ENCODE data around the gene CFAP74.
A peak's percentile ranks its signal among the peaks of the same experiment; 100 is the strongest.

Gene CFAP74

GRCh38 chr1:1956586-1957532, 46.7 kb downstream of the CFAP74 start:
- TF ChIP-seq GATA1 (IDR thresholded peaks at IDR 0.05; ENCODE audit: low read depth, low read length): no peak
- TF ChIP-seq POLR2A (IDR thresholded peaks at IDR 0.05; ENCODE audit: low read length): no peak
- no peak for DNase-seq

- DNase-seq: no peak
- TF ChIP-seq GATA1 (IDR thresholded peaks at IDR 0.05; ENCODE audit: low read depth, low read length) (no peak), POLR2A (IDR thresholded peaks at IDR 0.05; ENCODE audit: low read length) (no peak)
Observed at GRCh38 chr1:1956101-1956500, 47.5 kb downstream of the CFAP74 start.

DNA sequence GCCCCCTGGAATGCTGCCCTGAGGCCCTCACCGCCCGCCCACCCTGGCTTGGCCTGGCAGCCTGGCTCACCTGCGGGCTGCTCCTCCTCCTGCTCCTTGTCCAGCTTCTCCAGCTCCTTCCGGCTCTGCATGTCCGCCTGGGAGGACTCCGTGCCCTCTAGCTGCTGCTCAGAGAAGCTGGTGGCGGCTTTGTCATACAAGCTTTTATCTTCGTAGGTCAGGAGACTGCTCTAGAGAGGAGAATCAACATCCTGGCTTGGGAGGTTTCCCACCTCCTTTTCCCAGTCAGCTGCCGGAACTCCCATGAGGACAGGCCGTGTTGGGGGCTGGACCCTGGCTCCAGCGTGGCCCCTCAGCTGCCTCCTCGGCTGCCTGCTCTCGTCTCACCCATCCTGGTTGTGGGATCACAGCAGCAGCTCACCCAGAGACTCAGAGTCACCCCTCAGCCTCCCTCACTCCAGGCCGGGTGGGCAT, 47.9 kb downstream of the CFAP74 start:
- DNase-seq: no peak
- TF ChIP-seq POLR2A (IDR thresholded peaks at IDR 0.05; ENCODE audit: low read length) (no peak), GATA1 (IDR thresholded peaks at IDR 0.05; ENCODE audit: low read depth, low read length) (no peak)

DNA sequence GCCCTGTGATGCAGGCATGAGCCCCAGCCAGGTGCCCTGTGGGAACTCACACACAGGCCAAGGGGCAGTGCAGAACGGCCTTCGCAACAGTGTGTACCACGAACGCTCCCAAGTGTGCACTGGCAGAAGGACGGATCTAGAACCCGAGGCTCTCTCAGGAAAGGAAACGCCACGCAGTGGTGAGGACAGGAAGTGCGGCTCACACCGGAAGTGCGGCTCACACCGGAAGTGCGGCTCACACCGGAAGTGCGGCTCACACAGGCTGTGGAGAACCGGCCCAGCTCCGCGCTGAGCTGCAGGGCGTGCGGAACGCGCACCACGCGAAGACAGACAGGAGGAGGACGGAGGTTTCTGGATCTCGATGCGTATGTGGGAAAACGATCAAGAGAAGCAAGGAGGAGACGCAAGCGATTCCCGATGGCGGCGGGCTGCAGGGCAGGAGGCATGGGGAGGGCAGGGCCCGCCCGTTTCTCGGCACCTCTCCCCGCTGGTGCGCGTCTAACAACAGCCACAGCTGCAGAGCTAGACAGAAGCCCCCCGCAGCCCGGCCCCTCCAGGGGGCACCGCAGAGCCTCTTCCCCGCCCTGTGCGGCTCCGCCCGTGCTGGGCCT, 48.6 kb downstream of the CFAP74 start:
- TF ChIP-seq GATA1 (IDR thresholded peaks at IDR 0.05; ENCODE audit: low read depth, low read length) (no peak), POLR2A (IDR thresholded peaks at IDR 0.05; ENCODE audit: low read length) (no peak)
- DNase-seq: peak in 1 of 2 experiments; percentile 7

DNA sequence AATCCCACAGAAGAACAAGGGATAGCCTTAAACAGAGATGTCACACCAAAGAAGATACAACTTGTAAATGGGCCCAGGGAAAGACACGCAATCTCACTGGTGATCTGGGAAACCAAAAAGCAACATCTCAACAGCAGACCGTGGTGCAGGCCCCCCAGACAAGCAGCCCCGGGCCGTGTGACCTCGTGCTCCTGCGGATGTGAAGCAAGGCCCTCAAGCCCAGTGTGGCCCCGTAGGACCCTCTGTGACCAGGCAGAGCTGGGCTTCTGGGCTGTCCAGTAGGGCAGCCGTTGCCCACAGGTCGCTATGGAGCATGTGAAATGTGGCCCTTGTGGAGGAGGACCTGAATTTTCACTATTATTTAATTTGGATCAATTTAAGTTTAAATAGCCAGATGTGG, 49.6 kb downstream of the CFAP74 start:
- no peak for DNase-seq
- TF ChIP-seq POLR2A (IDR thresholded peaks at IDR 0.05; ENCODE audit: low read length) (no peak), GATA1 (IDR thresholded peaks at IDR 0.05; ENCODE audit: low read depth, low read length) (no peak)

DNA sequence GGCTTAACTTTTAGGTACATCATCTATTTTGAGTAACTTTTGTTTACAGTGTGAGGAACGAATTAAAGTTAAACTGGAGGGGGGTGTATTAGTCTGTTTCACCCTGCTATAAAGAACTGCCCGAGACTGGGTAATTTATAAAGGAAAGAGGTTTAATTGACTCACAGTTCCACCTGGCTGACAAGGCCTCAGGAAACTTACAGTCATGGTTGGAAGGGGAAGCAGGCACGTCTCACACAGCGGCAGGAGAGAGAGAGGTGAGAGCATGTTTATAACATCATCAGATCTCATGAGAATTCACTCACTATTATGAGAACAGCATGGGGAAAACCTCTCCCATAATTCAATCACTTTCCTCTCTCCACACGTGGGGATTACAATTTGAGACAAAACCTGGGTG, 52.6 kb downstream of the CFAP74 start:
- no peak for TF ChIP-seq POLR2A (IDR thresholded peaks at IDR 0.05; ENCODE audit: low read length)
- DNase-seq: no peak

- TF ChIP-seq GATA1 (IDR thresholded peaks at IDR 0.05; ENCODE audit: low read depth, low read length): no peak
- TF ChIP-seq POLR2A (IDR thresholded peaks at IDR 0.05; ENCODE audit: low read length): no peak
Observed at GRCh38 chr1:1948783-1949182, 54.8 kb downstream of the CFAP74 start.

GRCh38 chr1:1947493-1947892, 56.1 kb downstream of the CFAP74 start:
- DNase-seq: no peak
- TF ChIP-seq POLR2A (IDR thresholded peaks at IDR 0.05; ENCODE audit: low read length) (no peak), GATA1 (IDR thresholded peaks at IDR 0.05; ENCODE audit: low read depth, low read length) (no peak)

More at GRCh38 chr1:1948783-1949182, 54.8 kb downstream of the CFAP74 start:
- DNase-seq: no peak

DNA sequence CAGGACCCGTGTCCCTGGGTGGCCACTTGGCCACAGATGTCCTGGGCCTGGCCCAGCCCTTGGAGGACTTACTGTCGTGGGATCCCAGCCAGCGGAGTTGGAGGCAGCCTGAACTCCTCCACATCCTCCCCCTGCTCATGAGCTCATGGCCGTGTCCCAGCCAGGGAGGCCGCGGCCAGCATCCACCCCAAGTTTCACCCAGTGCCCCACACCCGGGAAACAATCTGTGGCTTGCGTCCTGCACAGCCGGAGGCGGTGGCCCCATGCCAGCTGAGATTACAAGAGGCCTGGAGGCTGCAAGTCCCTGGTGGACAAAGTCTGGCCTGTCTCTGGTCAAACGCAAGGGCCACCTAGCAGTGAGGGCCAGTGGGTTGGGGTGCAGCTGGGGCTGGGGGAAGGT, 57.0 kb downstream of the CFAP74 start:
- no peak for TF ChIP-seq GATA1 (IDR thresholded peaks at IDR 0.05; ENCODE audit: low read depth, low read length)
- TF ChIP-seq POLR2A (IDR thresholded peaks at IDR 0.05; ENCODE audit: low read length): no peak
- no peak for DNase-seq

GRCh38 chr1:1945782-1946393, 57.7 kb downstream of the CFAP74 start:
- TF ChIP-seq POLR2A (IDR thresholded peaks at IDR 0.05; ENCODE audit: low read length): no peak
- TF ChIP-seq GATA1 (IDR thresholded peaks at IDR 0.05; ENCODE audit: low read depth, low read length): no peak
- no peak for DNase-seq

- DNase-seq: peak; percentile 27 to 49
- TF ChIP-seq POLR2A (IDR thresholded peaks at IDR 0.05; ENCODE audit: low read length): no peak
- no peak for TF ChIP-seq GATA1 (IDR thresholded peaks at IDR 0.05; ENCODE audit: low read depth, low read length)
Observed at GRCh38 chr1:1943834-1944570, 59.6 kb downstream of the CFAP74 start.

- TF ChIP-seq POLR2A (IDR thresholded peaks at IDR 0.05; ENCODE audit: low read length) (no peak), GATA1 (IDR thresholded peaks at IDR 0.05; ENCODE audit: low read depth, low read length) (no peak)
- DNase-seq: no peak
Observed at GRCh38 chr1:1942753-1943656, 60.6 kb downstream of the CFAP74 start.

Measured in erythroblast (primary cell).